K562 (cell line): ENCODE measurements around the gene TMEM141. TPM values are rescaled to one million over a fixed set of nuclear protein-coding genes. Genes with fewer than 3 reads are reported as not detected.
A peak's percentile ranks its signal among the peaks of the same experiment; 100 is the strongest.

Experiments used
- CCNT2 ChIP-seq: IDR thresholded peaks from 2 replicates; pipeline ENCODE4 v1.6.1; 2011; ENCODE audit warnings: borderline replicate concordance, low read depth, mild to moderate bottlenecking, moderate library complexity, mixed read lengths, low read length; ENCODE audit not compliant: insufficient read length; ENCODE audit errors: extremely low read depth
- COPS2 ChIP-seq: fragments of 450-650 bp; conservative IDR thresholded peaks from 2 replicates; pipeline ENCODE4 v1.6.1; 2016; ENCODE audit warnings: mild to moderate bottlenecking, moderate library complexity
- HMG20A ChIP-seq: fragments of 450-650 bp; formaldehyde crosslinking; conservative IDR thresholded peaks from 2 replicates; pipeline ENCODE4 v1.4.0; 2020; ENCODE audit warnings: mild to moderate bottlenecking, mixed read lengths
- KLF6 ChIP-seq: fragments of 250-450 bp; sonication (Bioruptor Pico); IDR thresholded peaks from 2 replicates; pipeline ENCODE4 v1.4.0; 2020; ENCODE audit warnings: mild to moderate bottlenecking, moderate library complexity, borderline replicate concordance
- MECOM ChIP-seq: fragments of 250-450 bp; sonication (Bioruptor Pico); IDR thresholded peaks from 2 replicates; pipeline ENCODE4 v1.8.0; 2022; ENCODE audit warnings: inconsistent platforms
- NFIC ChIP-seq: fragments of 450-650 bp; IDR thresholded peaks from 2 replicates; pipeline ENCODE4 v1.6.1; 2017; ENCODE audit warnings: mild to moderate bottlenecking, inconsistent platforms
- PATZ1 ChIP-seq: fragments of 250-450 bp; sonication (Bioruptor Pico); IDR thresholded peaks from 2 replicates; pipeline ENCODE4 v1.5.0; 2020; ENCODE audit warnings: mild to moderate bottlenecking, borderline replicate concordance
- PHF8 ChIP-seq: fragments of 200-600 bp; sonication (generic); IDR thresholded peaks from 2 replicates; pipeline ENCODE4 v1.6.1; 2012; ENCODE audit warnings: mixed run types, mild to moderate bottlenecking, inconsistent platforms, low read length, moderate library complexity, borderline replicate concordance
- POLR2AphosphoS5 ChIP-seq: IDR thresholded peaks from 2 replicates; pipeline ENCODE4 v1.6.1; 2011; ENCODE audit warnings: mild to moderate bottlenecking, low read depth, low read length, moderate library complexity; ENCODE audit not compliant: control insufficient read depth, insufficient read depth
- POLR2G ChIP-seq: fragments of 200-400 bp; formaldehyde crosslinking; IDR thresholded peaks from 2 replicates; pipeline ENCODE4 v1.6.1; 2017; ENCODE audit warnings: low read depth, mild to moderate bottlenecking, antibody characterized with exemption, low read length, moderate library complexity
- RB1 ChIP-seq: fragments of 450-650 bp; IDR thresholded peaks from 2 replicates; pipeline ENCODE4 v1.6.1; 2017; ENCODE audit warnings: low read depth, mild to moderate bottlenecking
- SOX6 ChIP-seq: fragments of 450-650 bp; IDR thresholded peaks from 2 replicates; pipeline ENCODE4 v1.6.1; 2014; ENCODE audit warnings: mild to moderate bottlenecking
- TGIF2 ChIP-seq: sonication (generic); formaldehyde crosslinking; IDR thresholded peaks from 2 replicates; pipeline ENCODE4 v1.8.1; 2022; ENCODE audit warnings: mild to moderate bottlenecking, missing genetic modification reagents, moderate library complexity
- ZBTB5 ChIP-seq: fragments of 450-650 bp; IDR thresholded peaks from 2 replicates; pipeline ENCODE4 v1.6.1; 2017; ENCODE audit warnings: antibody characterized with exemption
- ZNF175 ChIP-seq: fragments of 200-800 bp; sonication (Bioruptor generic); IDR thresholded peaks from 2 replicates; pipeline ENCODE4 v1.6.1; 2016; ENCODE audit warnings: low read depth, mild to moderate bottlenecking, missing genetic modification characterization, missing compliant biosample characterization
- ZNF232 ChIP-seq: sonication (generic); formaldehyde crosslinking; IDR thresholded peaks from 2 replicates; pipeline ENCODE4 v1.8.0; 2022; ENCODE audit warnings: mild to moderate bottlenecking, missing genetic modification reagents
- ZNF253 ChIP-seq: fragments of 250-450 bp; sonication (Bioruptor Pico); conservative IDR thresholded peaks from 2 replicates; pipeline ENCODE4 v1.6.1; 2021; ENCODE audit warnings: mild to moderate bottlenecking
- ZNF384 ChIP-seq: IDR thresholded peaks from 2 replicates; pipeline ENCODE4 v1.6.1; 2012; ENCODE audit warnings: low read depth, low read length, improper control_type of control experiment
- ZNF431 ChIP-seq: sonication (generic); formaldehyde crosslinking; IDR thresholded peaks from 2 replicates; pipeline ENCODE4 v1.8.0; 2022; ENCODE audit warnings: mild to moderate bottlenecking, missing genetic modification reagents
- ZNF589 ChIP-seq: fragments of 200-800 bp; sonication (Bioruptor generic); IDR thresholded peaks from 2 replicates; pipeline ENCODE4 v1.6.1; 2016; ENCODE audit warnings: low read depth, missing genetic modification characterization, missing compliant biosample characterization
- ZNF639 ChIP-seq, 2 experiments: fragments of 200-800 bp in 1 of 2; sonication (Bioruptor generic) in 1 of 2; sonication (generic) in 1 of 2; formaldehyde crosslinking in 1 of 2; IDR thresholded peaks in 1 of 2; conservative IDR thresholded peaks in 1 of 2; 2 replicates each; pipeline versions ENCODE4 v1.5.0 to v1.6.1; 2016 to 2020; ENCODE audit warnings: missing compliant biosample characterization in 1 of 2, missing genetic modification characterization in 1 of 2, missing genetic modification reagents in 1 of 2
- ZNF764 ChIP-seq: fragments of 250-450 bp; sonication (Bioruptor Pico); IDR thresholded peaks from 2 replicates; pipeline ENCODE4 v1.4.0; 2020; ENCODE audit warnings: low read depth, mild to moderate bottlenecking, moderate library complexity
- ZNF766 ChIP-seq: fragments of 200-800 bp; sonication (Bioruptor generic); conservative IDR thresholded peaks from 2 replicates; pipeline ENCODE4 v1.6.1; 2016; ENCODE audit warnings: missing genetic modification characterization, missing compliant biosample characterization
- polyA plus RNA-seq, 8 experiments: library from polyadenylated mRNA; depleted of rRNA in 4 of 8; stranded (reverse) in 5 of 8; unstranded in 3 of 8; fragments of >200 nt; fragmentation: Nextera tagmentation in 2 of 8; fragmentation: Illumina TruSeq in 1 of 8; extraction: Ambion mirVana in 2 of 8; extraction: Trizol in 1 of 8; gene quantifications; 2 replicates each; pipeline versions ENCODE4 v1.2.1 to v1.2.3, GENCODE V29; 2011 to 2014; ENCODE audit warnings: inconsistent platforms in 1 of 8, missing spikeins in 1 of 8
- total RNA-seq, 7 experiments: library from RNA; depleted of rRNA in 6 of 7; stranded (reverse); fragments of >200 nt in 6 of 7; fragmentation: Illumina TruSeq in 2 of 7; extraction: Trizol in 2 of 7; gene quantifications; 2 replicates each; pipeline versions ENCODE4 v1.2.1 to v1.2.3, GENCODE V29; 2011 to 2021; ENCODE audit warnings: low replicate concordance in 1 of 7

TMEM141 gene
- total and polyA plus RNA-seq, 9 of the 15 experiments (the other 6 are each of a cell fraction or from before 2014, with no cell fraction given), result 21.5 to 123 (median 74.8) TPM

GRCh38 chr9:136808075-136808805 lies 17.1 kb downstream of the TMEM141 start (continued):
- TF ChIP-seq ZNF232 (no peak), KLF6 (CRISPR knock-in tag) (no peak), ZNF431 (CRISPR knock-in tag) (no peak), CCNT2 (peak; percentile 22), SOX6 (no peak), RB1 (0 out of 2 replicates have a peak, but pooled peaks have one; percentile 12), POLR2G (peak; percentile 74), ZNF175 (CRISPR knock-in tag) (no peak), HMG20A (CRISPR knock-in tag) (no peak), ZNF639 (CRISPR knock-in tag; conservative IDR thresholded peaks at IDR 0.05 in 1 of 2, IDR thresholded peaks at IDR 0.05 in 1 of 2) (peak in 1 of 2 experiments; percentile 19; a peak in 1 of 4 replicates), ZNF253 (CRISPR knock-in tag) (no peak), PATZ1 (no peak), PHF8 (no peak), ZNF589 (no peak), TGIF2 (CRISPR knock-in tag) (no peak), ZNF766 (CRISPR knock-in tag) (no peak), ZNF384 (no peak), POLR2AphosphoS5 (no peak), ZBTB5 (no peak), MECOM (no peak), ZNF764 (no peak), COPS2 (no peak), NFIC (no peak)
